Smooth muscle cell (in vitro differentiated cells): Measurements from ENCODE around the gene SSC5D. TPM values are rescaled to one million over a fixed set of nuclear protein-coding genes. Genes with fewer than 3 reads are reported as not detected.

Source experiments
- DNase-seq: peaks from one replicate; lab custom pipeline; 2025; ENCODE audit not compliant: unreplicated experiment; lab: John Stamatoyannopoulos, UW
- H2AFZ ChIP-seq: fragments of 200-600 bp; sonication (generic); 2 replicates; pipeline ENCODE4 v1.6.0; 2016; ENCODE audit warnings: antibody characterized with exemption, low read depth, mild to moderate bottlenecking
- H3F3A ChIP-seq: fragments of 200-600 bp; sonication (generic); 2 replicates; pipeline ENCODE4 v1.6.0; 2017; ENCODE audit warnings: antibody characterized with exemption, low read depth
- H3K27ac ChIP-seq: fragments of 200-600 bp; sonication (generic); 2 replicates; pipeline ENCODE4 v1.5.1; 2016; ENCODE audit warnings: low read depth, mild to moderate bottlenecking
- H3K27me3 ChIP-seq: fragments of 200-600 bp; sonication (generic); 2 replicates; pipeline ENCODE4 v1.6.1; 2016; ENCODE audit warnings: low read depth, mild to moderate bottlenecking
- H3K36me3 ChIP-seq: fragments of 200-600 bp; sonication (generic); 2 replicates; pipeline ENCODE4 v1.5.1; 2016; ENCODE audit warnings: low read depth
- H3K4me1 ChIP-seq: fragments of 200-600 bp; sonication (generic); 2 replicates; pipeline ENCODE4 v1.5.1; 2016; ENCODE audit warnings: low read depth
- H3K4me2 ChIP-seq: fragments of 200-600 bp; sonication (generic); 2 replicates; pipeline ENCODE4 v1.6.0; 2016; ENCODE audit warnings: mild to moderate bottlenecking
- H3K4me3 ChIP-seq: fragments of 200-600 bp; sonication (generic); 2 replicates; pipeline ENCODE4 v1.5.1; 2016; ENCODE audit warnings: mild to moderate bottlenecking
- H3K79me2 ChIP-seq: fragments of 200-600 bp; sonication (generic); 2 replicates; pipeline ENCODE4 v1.6.0; 2016; ENCODE audit warnings: low read depth, mild to moderate bottlenecking
- H3K9ac ChIP-seq: fragments of 200-600 bp; sonication (generic); 2 replicates; pipeline ENCODE4 v1.6.0; 2016; ENCODE audit warnings: low read depth
- H3K9me3 ChIP-seq: fragments of 200-600 bp; sonication (generic); replicated peaks from 2 replicates; pipeline ENCODE4 v1.5.1; 2016; ENCODE audit warnings: low read depth
- H4K20me1 ChIP-seq: fragments of 200-600 bp; sonication (generic); 2 replicates; pipeline ENCODE4 v1.6.0; 2016; ENCODE audit warnings: low read depth
- CTCF ChIP-seq: fragments of 200-600 bp; sonication (generic); IDR thresholded peaks from 2 replicates; pipeline ENCODE4 v1.5.1; 2017; ENCODE audit warnings: borderline replicate concordance, mild to moderate bottlenecking, antibody characterized with exemption; ENCODE audit not compliant: insufficient read depth, poor library complexity, severe bottlenecking
- WGBS: methylation state at CpG from one replicate; pipeline ENCODE4 v1.1.7; 2016; ENCODE audit warnings: low lambda C conversion rate; 5-methylcytosine and 5-hydroxymethylcytosine counted together
- polyA plus RNA-seq: library from polyadenylated mRNA; unstranded; fragments of >200 nt; fragmentation: Nextera tagmentation; extraction: Ambion mirVana; gene quantifications from 2 replicates; pipeline ENCODE4 v1.2.1, GENCODE V29; 2016
- total RNA-seq: library from RNA; depleted of rRNA; stranded (reverse); fragments of >200 nt; gene quantifications from 2 replicates; pipeline ENCODE4 v1.2.3, GENCODE V29; 2014

SSC5D gene
- total and polyA plus RNA-seq, 2 experiments from 2014 or later, result 3.8 to 11.2 TPM

- no peak for TF ChIP-seq CTCF
- WGBS, result 6% methylated on average over 11 of the region's 18 CpGs
- Histone ChIP-seq H3K9ac (peak overlapping the region; percentile 96), H2AFZ (no peak overlapping the region), H3K4me2 (peak overlapping the region; percentile 99), H4K20me1 (no peaks in the 10 kb centered on the region), H3K79me2 (peaks cover 7% of the 10 kb centered on the region), H3K36me3 (no peaks in the 10 kb centered on the region), H3K27ac (peak overlapping the region; percentile 96), H3F3A (peaks cover 12% of the 10 kb centered on the region), H3K27me3 (no peaks in the 10 kb centered on the region), H3K4me3 (peak overlapping the region; percentile 85), H3K9me3 (no peaks in the 10 kb centered on the region), H3K4me1 (peaks cover 32% of the 10 kb centered on the region)
- no peak for DNase-seq
These were observed 2.7 kb upstream of the SSC5D start for GRCh38 chr19:55485439-55486011.

GRCh38 chr19:55486043-55486970, 1.9 kb upstream of the SSC5D start:
- Histone ChIP-seq H3F3A (peaks cover 12% of the 10 kb centered on the region), H3K79me2 (peaks cover 7% of the 10 kb centered on the region), H3K9me3 (no peaks in the 10 kb centered on the region), H3K27me3 (no peaks in the 10 kb centered on the region), H3K9ac (peak overlapping the region; percentile 96), H3K36me3 (no peaks in the 10 kb centered on the region), H3K27ac (peak overlapping the region; percentile 96), H2AFZ (no peak overlapping the region), H3K4me2 (peak overlapping the region; percentile 99), H3K4me3 (peak overlapping the region; percentile 85), H4K20me1 (no peaks in the 10 kb centered on the region), H3K4me1 (peaks cover 32% of the 10 kb centered on the region)
- WGBS, result 87% methylated on average over 31 of the region's 53 CpGs
- TF ChIP-seq CTCF, result no peak
- no peak for DNase-seq

GRCh38 chr19:55486971-55487923, 989 bp upstream of the SSC5D start:
- Histone ChIP-seq H3K9ac (peak overlapping the region; percentile 76), H3K79me2 (peaks cover 7% of the 10 kb centered on the region), H3K27ac (peak overlapping the region; percentile 96), H2AFZ (no peak overlapping the region), H3F3A (peaks cover 12% of the 10 kb centered on the region), H4K20me1 (no peaks in the 10 kb centered on the region), H3K4me3 (peak overlapping the region; percentile 24), H3K4me2 (peak overlapping the region; percentile 99), H3K27me3 (no peaks in the 10 kb centered on the region), H3K4me1 (peaks cover 32% of the 10 kb centered on the region), H3K9me3 (no peaks in the 10 kb centered on the region), H3K36me3 (no peaks in the 10 kb centered on the region)
- peak; percentile 78 for DNase-seq
- TF ChIP-seq CTCF, result no peak
- WGBS, result 7% methylated on average over 27 of the region's 27 CpGs
